C4-2B (cell line): ENCODE measurements around the gene PGLYRP2.

Experiments
- ZFX ChIP-seq: fragments of 450-650 bp; IDR thresholded peaks from 2 replicates; pipeline ENCODE4 v1.6.1; 2017
- TF ChIP-seq, protein P1 (sequence below): fragments of 450-650 bp; conservative IDR thresholded peaks from 2 replicates; pipeline ENCODE4 v1.5.1; 2017; ENCODE audit warnings: mild to moderate bottlenecking

DNA sequence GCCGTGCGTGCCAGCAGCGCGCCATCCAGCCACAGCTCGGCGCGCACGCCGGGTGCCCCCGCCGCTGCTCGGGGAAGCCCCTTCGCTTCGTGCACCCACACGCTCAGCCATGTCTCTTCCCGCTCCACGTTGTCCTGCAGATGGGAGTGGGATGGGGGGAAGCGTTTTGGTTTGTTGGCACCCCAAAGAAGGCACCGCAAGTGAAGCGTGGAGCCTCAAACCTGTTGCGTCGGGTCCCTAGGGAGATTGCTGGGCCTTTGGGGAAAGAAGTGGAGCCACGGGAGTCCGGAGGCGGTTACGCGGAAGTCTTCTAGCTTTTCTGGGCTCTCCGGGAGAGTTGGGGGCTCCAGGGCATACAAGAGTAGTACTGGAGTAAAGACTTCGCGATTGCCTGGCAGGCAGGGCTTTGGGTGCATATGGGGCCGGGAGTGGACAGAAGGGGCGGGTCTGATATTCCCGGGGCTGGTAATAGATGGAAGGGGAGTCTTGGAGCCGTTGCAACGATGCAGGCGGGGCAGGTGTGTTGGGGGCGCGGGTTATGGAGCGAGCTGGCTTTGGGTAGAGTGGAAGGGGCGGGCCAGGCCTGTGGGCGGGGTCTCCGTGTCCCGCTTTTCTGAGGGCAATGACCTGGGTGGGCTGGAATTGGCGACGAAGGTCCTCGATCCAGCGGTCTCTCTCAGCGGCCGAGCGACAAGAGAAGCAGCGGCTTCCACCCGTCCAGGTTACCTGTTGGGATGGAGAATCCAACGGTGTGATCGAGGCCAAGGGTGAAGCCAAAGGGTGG lies 21.4 kb downstream of the PGLYRP2 start:
- TF ChIP-seq, protein P1, sequence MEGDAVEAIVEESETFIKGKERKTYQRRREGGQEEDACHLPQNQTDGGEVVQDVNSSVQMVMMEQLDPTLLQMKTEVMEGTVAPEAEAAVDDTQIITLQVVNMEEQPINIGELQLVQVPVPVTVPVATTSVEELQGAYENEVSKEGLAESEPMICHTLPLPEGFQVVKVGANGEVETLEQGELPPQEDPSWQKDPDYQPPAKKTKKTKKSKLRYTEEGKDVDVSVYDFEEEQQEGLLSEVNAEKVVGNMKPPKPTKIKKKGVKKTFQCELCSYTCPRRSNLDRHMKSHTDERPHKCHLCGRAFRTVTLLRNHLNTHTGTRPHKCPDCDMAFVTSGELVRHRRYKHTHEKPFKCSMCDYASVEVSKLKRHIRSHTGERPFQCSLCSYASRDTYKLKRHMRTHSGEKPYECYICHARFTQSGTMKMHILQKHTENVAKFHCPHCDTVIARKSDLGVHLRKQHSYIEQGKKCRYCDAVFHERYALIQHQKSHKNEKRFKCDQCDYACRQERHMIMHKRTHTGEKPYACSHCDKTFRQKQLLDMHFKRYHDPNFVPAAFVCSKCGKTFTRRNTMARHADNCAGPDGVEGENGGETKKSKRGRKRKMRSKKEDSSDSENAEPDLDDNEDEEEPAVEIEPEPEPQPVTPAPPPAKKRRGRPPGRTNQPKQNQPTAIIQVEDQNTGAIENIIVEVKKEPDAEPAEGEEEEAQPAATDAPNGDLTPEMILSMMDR, result no peak
- TF ChIP-seq ZFX, result no peak; the same call in 1 of the 2 replicates
